ENCODE measurements around the gene FAM114A1.
A peak's percentile ranks its signal among the peaks of the same experiment; 100 is the strongest.
"Not testable (repeated sequence)": the region's sequence is repeated elsewhere in the genome, so short reads cannot be mapped to it uniquely, and the experiment has no call there.

Gene FAM114A1

DNA sequence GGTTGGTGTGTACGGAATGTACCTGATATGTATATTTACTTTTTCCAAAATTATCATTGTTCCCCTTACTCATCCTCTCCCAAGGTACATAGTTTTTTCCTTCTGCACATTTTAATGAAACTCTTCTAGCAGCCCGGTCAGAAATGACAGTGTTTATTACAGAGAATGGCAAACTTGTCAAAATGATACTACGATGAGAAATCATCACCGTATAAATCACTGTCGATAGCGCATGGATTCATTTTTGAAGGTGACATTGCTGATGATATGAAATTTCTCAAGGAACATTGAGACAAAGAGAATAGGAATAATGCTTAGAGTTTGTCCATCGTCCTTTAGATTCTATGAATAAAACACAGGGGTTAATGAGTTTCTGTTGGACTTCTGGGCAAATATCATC is 30.6 kb downstream of the FAM114A1 start:
- in situ Hi-C loops (cut with MboI; ENCODE audit: low sequenced_read_pairs), result loop anchor here (25.0 kb wide), 1 partner anchor 539 kb away; no protein-coding TSS in a partner anchor
- Histone ChIP-seq H3K36me3 (replicated peaks) (no peaks in the 10 kb centered on the region), H3K27me3 (ENCODE audit: low read depth) (0 out of 2 replicates have a peak, but pooled peaks cover 2% of the 10 kb centered on the region), H3K9me3 (no peaks in the 10 kb centered on the region; the same call in 1 of the 2 replicates), H3K4me3 (no peak overlapping the region), H3K4me1 (no peaks in the 10 kb centered on the region)
- no peak for DNase-seq (ENCODE audit: low spot score in 2 of 2)

DNA sequence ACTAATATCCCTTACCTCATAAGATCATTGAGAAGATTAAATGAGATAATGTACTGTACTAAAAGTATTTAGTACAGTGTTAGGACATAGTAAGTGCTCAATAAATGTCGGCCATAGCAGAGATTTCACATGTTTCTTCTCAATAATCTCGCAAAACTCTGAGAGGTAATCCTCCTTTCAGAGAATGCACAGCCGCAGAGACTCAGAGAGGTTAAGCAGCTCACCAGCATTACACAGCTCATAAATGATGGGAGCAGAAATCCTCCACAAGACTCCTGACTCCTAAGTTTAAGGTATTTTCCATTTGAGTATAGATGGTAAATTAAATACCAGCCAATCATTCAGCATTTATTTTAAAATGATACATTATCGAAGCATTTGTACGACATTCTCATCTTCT is 34.6 kb downstream of the FAM114A1 start:
- 0 out of 2 replicates have a peak, but pooled peaks cover 2% of the 10 kb centered on the region for H3K27me3 ChIP-seq (ENCODE audit: low read depth)
- DNase-seq (ENCODE audit: low spot score in 2 of 2), result no peak
- no peaks in the 10 kb centered on the region for H3K9me3 ChIP-seq
- H3K4me3 ChIP-seq, result no peak overlapping the region
- no peaks in the 10 kb centered on the region for H3K4me1 ChIP-seq
- in situ Hi-C loops (cut with MboI; ENCODE audit: low sequenced_read_pairs), result loop anchor here (5.0 kb wide), 1 partner anchor 235 kb away; no protein-coding TSS in a partner anchor
- no peaks in the 10 kb centered on the region for H3K36me3 ChIP-seq (replicated peaks)

DNA sequence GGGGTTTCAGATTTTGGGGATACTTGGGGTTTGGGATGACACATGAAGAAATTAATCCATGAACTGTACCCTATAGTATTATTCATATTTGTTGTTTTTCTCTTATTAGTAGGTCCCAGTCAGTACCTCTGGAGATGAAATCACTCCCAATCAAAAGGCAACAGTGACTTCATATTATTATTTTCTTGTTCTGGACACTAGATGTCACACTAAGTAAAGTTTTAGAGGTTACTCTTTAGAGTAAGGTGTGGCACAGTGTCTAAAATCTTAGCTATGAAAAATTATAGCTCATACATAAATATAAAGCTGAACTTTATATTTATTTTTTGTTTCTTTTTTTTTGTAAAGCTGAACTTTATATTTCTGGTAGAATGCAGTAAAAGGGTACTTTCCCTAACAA is 35.1 kb downstream of the FAM114A1 start:
- no peaks in the 10 kb centered on the region for H3K36me3 ChIP-seq (replicated peaks)

DNA sequence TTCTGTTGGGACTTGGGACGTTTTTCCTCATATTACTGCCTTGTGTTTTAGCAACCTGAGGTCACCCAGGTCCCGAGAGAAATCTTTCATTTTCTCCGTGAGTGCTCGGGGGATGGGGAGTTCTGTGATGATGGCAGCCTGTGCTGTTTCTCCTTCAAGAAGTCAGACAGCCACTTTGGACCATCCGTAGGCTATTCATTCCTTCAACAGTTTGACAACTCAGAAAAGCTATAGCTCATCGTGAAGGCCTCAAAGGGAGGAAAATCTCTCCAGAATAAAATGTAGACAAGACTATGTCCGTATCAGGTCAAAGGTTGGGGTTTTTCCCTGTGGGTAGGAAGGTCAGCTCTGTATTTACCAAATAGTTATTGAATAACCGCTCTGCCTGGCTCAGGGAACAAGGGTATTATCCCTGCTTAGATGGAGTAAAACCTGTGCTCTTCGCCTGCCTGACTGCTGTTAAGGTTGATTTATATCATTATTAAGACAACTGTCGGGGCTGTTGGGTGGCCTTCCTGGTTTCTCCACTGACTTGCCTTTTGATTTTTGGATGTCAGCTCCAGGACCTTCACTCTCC is 36.6 kb downstream of the FAM114A1 start:
- no peak for DNase-seq (ENCODE audit: low spot score in 2 of 2)
- in situ Hi-C loops (cut with MboI; ENCODE audit: low sequenced_read_pairs), result loop anchor here (5.0 kb wide), 1 partner anchor 233 kb away; no protein-coding TSS in a partner anchor
- Histone ChIP-seq H3K36me3 (replicated peaks) (no peaks in the 10 kb centered on the region), H3K9me3 (no peaks in the 10 kb centered on the region), H3K4me3 (no peak overlapping the region), H3K27me3 (ENCODE audit: low read depth) (0 out of 2 replicates have a peak, but pooled peaks cover 2% of the 10 kb centered on the region), H3K4me1 (peaks cover 8% of the 10 kb centered on the region)

More for the DNA sequence above, 35.1 kb downstream of the FAM114A1 start:
- no peaks in the 10 kb centered on the region for H3K9me3 ChIP-seq
- DNase-seq (ENCODE audit: low spot score in 2 of 2), result peak in 1 of 2 experiments; percentile 70
- H3K4me1 ChIP-seq, result peaks cover 1% of the 10 kb centered on the region
- in situ Hi-C loops (cut with MboI; ENCODE audit: low sequenced_read_pairs), result loop anchor here (5.0 kb wide), 1 partner anchor 235 kb away; no protein-coding TSS in a partner anchor
- H3K27me3 ChIP-seq (ENCODE audit: low read depth), result 0 out of 2 replicates have a peak, but pooled peaks cover 2% of the 10 kb centered on the region
- H3K4me3 ChIP-seq, result no peak overlapping the region

DNA sequence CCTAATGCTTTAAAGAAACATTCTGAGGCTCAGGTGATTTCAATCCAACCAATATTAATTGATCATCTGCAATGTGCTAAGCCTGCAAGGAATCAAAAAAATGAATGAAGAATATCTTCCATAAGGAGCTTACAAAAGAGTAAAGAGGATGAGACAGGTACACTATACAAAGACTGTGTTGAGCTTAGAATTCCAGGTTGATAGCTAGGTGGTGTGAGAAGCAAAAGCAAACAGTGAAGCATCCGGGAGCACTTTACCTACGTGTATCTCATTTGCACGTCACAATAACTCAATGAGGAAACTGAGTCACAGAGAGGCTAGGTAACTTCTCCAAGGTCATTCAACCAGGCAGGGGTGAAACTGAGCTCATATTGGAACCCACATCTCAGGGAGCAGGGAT is 37.1 kb downstream of the FAM114A1 start:
- DNase-seq (ENCODE audit: low spot score in 2 of 2), result no peak
- Histone ChIP-seq H3K4me3 (no peak overlapping the region), H3K9me3 (no peaks in the 10 kb centered on the region), H3K36me3 (replicated peaks) (no peaks in the 10 kb centered on the region), H3K4me1 (peaks cover 8% of the 10 kb centered on the region), H3K27me3 (ENCODE audit: low read depth) (0 out of 2 replicates have a peak, but pooled peaks cover 2% of the 10 kb centered on the region)
- in situ Hi-C loops (cut with MboI; ENCODE audit: low sequenced_read_pairs), result loop anchor here (5.0 kb wide), 1 partner anchor 233 kb away; no protein-coding TSS in a partner anchor

DNA sequence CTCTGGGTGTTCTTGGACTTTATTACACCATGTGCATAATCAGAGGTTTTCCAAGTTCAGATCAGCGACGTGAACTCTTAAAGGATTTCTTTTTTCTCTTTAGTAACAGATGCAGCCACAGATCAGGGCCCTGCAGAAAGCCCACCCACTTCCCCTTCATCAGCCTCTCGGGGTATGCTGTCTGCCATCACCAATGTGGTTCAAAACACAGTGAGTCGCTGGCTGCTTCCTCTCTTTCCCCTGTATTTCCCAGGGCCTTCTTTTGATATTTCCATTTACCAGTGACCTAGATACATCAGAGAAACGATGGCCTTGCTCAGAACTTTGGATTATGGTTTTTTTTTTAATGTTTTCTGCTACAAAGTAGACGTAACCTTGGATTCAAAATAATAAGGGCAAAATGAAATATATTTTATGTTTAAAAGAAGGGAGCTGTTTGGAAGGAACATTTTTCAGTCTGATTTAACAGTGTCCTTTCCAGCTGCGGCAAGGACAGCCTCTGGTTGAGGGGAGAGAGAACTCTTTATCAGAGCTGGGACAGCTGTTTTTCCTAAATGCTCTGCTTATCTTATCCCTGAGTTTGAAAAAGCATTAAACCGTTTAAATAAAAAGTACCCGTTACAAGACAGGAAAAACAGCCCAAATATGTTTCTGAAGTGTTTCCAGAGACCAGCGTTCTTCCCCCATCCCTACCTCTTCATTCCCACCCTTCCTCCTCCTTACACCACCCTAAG is 38.2 kb downstream of the FAM114A1 start:
- no peak overlapping the region for H3K4me3 ChIP-seq
- in situ Hi-C loops (cut with MboI; ENCODE audit: low sequenced_read_pairs), result no loop called here
- DNase-seq (ENCODE audit: low spot score in 2 of 2), result no peak
- H3K36me3 ChIP-seq (replicated peaks), result no peaks in the 10 kb centered on the region
- H3K4me1 ChIP-seq, result peaks cover 8% of the 10 kb centered on the region
- 0 out of 2 replicates have a peak, but pooled peaks cover 2% of the 10 kb centered on the region for H3K27me3 ChIP-seq (ENCODE audit: low read depth)
- H3K9me3 ChIP-seq, result no peaks in the 10 kb centered on the region

DNA sequence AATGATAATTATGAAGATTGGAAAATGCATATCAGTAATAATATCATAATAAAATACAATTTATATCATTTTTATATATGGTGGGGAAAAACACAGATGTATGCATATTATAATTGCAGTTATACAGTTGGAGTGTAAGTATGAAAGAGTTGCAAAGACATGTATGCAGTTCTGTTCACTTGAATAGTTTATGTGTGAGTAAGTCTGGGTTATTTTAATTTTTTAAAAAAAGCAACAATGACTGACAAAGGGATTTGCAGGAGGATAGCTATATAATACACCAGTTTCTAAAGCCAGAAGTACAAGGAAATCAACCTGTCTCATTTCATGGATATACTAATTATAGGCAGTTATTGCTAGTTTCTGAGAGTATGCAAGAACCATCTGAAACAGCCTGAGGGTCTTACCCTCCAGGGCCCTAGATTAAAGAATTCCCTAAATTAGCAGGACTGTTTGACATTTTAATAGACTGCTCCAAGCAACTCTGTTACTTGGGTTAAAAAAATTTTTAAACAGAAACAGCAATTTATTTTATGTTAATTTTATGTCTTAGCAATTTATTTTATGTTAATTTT is 40.2 kb downstream of the FAM114A1 start:
- peaks cover 8% of the 10 kb centered on the region for H3K4me1 ChIP-seq
- no peaks in the 10 kb centered on the region for H3K9me3 ChIP-seq
- H3K4me3 ChIP-seq, result no peak overlapping the region
- H3K36me3 ChIP-seq (replicated peaks), result no peaks in the 10 kb centered on the region
- DNase-seq (ENCODE audit: low spot score in 2 of 2), result peak in 1 of 2 experiments; percentile 58
- in situ Hi-C loops (cut with MboI; ENCODE audit: low sequenced_read_pairs), result no loop called here
- no peaks in the 10 kb centered on the region for H3K27me3 ChIP-seq (ENCODE audit: low read depth)

DNA sequence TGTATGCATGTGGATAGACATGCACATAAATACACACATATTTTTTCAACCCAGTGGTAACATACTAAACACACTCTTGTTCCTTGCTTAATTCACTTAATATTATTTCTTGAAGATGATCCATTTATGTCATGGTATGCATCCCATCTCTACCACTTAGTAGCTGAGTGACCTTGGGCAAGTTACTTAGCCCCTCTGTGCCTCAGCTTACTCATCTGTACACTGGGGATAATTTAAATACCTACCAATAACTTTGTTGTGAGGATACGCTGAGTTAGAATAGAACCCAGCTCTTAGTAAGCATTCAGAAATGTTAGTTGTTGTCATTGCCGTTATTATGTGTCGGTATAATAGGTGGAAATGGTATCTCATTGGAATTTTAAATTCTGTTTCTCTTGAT is 41.4 kb downstream of the FAM114A1 start:
- H3K27me3 ChIP-seq (ENCODE audit: low read depth), result no peaks in the 10 kb centered on the region
- in situ Hi-C loops (cut with MboI; ENCODE audit: low sequenced_read_pairs), result no loop called here
- no peak for DNase-seq (ENCODE audit: low spot score in 2 of 2)
- peaks cover 8% of the 10 kb centered on the region for H3K4me1 ChIP-seq
- no peaks in the 10 kb centered on the region for H3K9me3 ChIP-seq
- no peak overlapping the region for H3K4me3 ChIP-seq
- H3K36me3 ChIP-seq (replicated peaks), result no peaks in the 10 kb centered on the region

DNA sequence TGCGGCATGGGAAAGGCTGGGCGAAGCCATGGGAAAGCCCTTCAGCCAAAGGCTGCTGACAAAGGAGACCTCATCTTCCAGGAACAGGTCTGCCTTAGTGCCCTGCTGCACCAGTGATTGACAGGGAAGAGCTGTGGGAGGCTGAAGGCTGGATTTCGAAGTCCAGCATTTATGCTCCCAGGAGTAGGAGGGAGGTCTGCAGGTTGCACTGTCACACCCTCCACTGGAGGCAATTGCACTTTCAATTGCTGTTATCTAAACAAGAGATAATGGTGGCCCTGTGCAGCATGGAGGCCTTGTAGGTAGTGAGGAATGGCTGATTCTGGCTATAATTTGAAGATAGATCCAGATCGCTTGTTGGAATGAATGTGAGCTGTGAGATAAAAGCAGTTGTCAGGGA is 43.7 kb downstream of the FAM114A1 start:
- no peak for DNase-seq (ENCODE audit: low spot score in 2 of 2)
- in situ Hi-C loops (cut with MboI; ENCODE audit: low sequenced_read_pairs), result no loop called here
- no peaks in the 10 kb centered on the region for H3K36me3 ChIP-seq (replicated peaks)

DNA sequence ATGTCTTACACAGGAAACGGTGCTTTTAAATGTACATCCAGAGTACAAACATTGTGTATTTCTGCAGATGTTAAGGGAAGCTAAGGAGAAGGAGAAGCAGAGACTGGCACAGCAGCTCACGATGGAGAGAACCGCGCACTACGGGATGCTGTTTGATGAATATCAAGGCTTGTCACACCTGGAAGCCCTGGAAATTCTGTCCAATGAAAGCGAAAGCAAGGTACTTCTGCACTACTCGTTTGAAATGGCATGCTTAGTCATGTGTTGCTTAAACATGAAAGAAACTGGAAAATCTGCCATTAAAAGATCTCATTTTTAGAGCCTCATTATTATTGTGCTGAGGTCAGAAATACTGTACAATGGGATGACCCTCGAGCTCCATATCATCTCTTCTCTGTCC is 47.2 kb downstream of the FAM114A1 start:
- in situ Hi-C loops (cut with MboI; ENCODE audit: low sequenced_read_pairs), result no loop called here

More for the DNA sequence above, 43.7 kb downstream of the FAM114A1 start:
- no peak overlapping the region for H3K4me3 ChIP-seq
- peaks cover 8% of the 10 kb centered on the region for H3K4me1 ChIP-seq
- H3K9me3 ChIP-seq, result no peaks in the 10 kb centered on the region
- no peaks in the 10 kb centered on the region for H3K27me3 ChIP-seq (ENCODE audit: low read depth)

DNA sequence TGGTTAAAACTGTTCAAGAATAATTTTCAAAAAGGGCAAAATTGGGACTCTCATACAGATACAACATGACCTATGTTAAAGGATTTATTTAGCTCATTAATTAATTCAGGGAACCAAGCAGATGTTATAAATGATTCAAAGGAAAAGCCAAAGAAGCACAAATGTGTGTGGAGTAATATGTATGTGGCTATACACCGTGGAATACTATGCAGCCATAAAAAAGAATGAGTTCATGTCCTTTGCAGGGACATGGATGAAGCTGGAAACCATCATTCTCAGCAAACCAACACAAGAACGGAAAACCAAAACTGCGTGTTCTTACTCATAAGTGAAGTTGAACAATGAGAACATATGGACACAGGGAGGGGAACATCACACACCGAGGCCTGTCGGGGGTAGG is 48.7 kb downstream of the FAM114A1 start:
- H3K9me3 ChIP-seq; DNase-seq (ENCODE audit: low spot score in 2 of 2); H3K27me3 ChIP-seq (ENCODE audit: low read depth); in situ Hi-C loops (cut with MboI; ENCODE audit: low sequenced_read_pairs); H3K4me1 ChIP-seq; H3K36me3 ChIP-seq (replicated peaks); H3K4me3 ChIP-seq: not testable (repeated sequence)

More for the DNA sequence above, 47.2 kb downstream of the FAM114A1 start:
- H3K36me3 ChIP-seq (replicated peaks), result no peaks in the 10 kb centered on the region
- H3K4me1 ChIP-seq, result no peaks in the 10 kb centered on the region
- no peaks in the 10 kb centered on the region for H3K9me3 ChIP-seq
- H3K27me3 ChIP-seq (ENCODE audit: low read depth), result no peaks in the 10 kb centered on the region
- DNase-seq (ENCODE audit: low spot score in 2 of 2), result no peak
- H3K4me3 ChIP-seq, result no peak overlapping the region

DNA sequence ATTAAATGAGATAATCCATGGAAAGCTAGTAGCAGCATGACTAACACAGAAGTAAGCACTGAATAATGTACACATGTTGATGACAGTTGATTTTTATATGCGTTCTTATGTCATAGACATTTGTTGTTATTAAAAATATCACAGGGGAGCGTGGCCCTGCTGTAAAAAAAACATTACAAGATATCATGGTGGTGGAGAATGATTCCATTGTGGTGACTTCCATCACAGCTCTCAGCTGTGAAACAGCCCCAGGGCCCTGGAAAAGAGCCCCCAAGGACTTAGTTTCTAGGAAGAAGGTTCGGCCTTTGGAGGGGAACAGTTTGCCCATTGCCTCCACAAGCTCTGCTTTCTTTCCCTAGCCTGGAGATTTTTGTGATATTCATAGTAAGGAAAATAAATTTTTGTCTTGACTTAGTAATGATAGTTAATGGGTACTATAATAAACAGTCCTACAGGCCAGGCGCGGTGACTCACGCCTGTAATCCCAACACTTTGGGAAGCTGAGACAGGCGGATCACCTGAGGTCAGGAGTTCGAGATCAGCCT is 49.9 kb downstream of the FAM114A1 start:
- no peak overlapping the region for H3K4me3 ChIP-seq
- no peaks in the 10 kb centered on the region; the same call in 1 of the 2 replicates for H3K4me1 ChIP-seq
- in situ Hi-C loops (cut with MboI; ENCODE audit: low sequenced_read_pairs), result no loop called here
- no peak for DNase-seq (ENCODE audit: low spot score in 2 of 2)
- H3K36me3 ChIP-seq (replicated peaks), result no peaks in the 10 kb centered on the region
- no peaks in the 10 kb centered on the region for H3K27me3 ChIP-seq (ENCODE audit: low read depth)
- H3K9me3 ChIP-seq, result no peaks in the 10 kb centered on the region

DNA sequence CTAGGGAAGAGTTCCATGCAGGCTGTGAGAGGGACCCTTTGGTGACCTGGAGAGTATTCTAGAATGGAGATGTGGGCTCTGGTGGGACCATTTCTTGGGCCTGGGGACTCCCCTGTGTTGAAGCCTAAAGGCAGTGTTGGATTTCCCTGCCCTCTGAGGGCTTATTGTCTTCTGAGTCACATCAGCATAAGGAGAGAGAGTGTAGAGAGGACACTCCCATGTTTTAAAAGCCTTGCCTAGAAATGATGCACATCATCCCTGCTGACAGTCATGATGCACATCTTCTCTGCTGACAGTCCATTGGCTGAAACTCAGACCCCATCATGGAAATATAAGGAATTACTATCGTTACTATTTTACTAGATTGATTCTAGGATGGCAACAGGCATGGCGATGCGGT is 51.9 kb downstream of the FAM114A1 start:
- in situ Hi-C loops (cut with MboI; ENCODE audit: low sequenced_read_pairs), result no loop called here
- no peak for DNase-seq (ENCODE audit: low spot score in 2 of 2)
- H3K4me3 ChIP-seq, result no peak overlapping the region
- H3K4me1 ChIP-seq, result peaks cover 12% of the 10 kb centered on the region
- no peaks in the 10 kb centered on the region for H3K36me3 ChIP-seq (replicated peaks)
- H3K27me3 ChIP-seq (ENCODE audit: low read depth), result no peaks in the 10 kb centered on the region
- no peaks in the 10 kb centered on the region for H3K9me3 ChIP-seq
